HepG2 (cell line): ENCODE measurements around the gene TSPAN15. TPM values are rescaled to one million over a fixed set of nuclear protein-coding genes. Genes with fewer than 3 reads are reported as not detected.

Experiments used
- HOMEZ ChIP-seq: IDR thresholded peaks from 2 replicates; pipeline ENCODE4 v1.6.1; 2016; ENCODE audit warnings: low read depth
- KDM5A ChIP-seq: fragments of 200-600 bp; sonication (generic); IDR thresholded peaks from 2 replicates; pipeline ENCODE4 v1.7.0; 2018; ENCODE audit warnings: antibody characterized with exemption, mild to moderate bottlenecking, low read length, borderline replicate concordance
- MAFK ChIP-seq, 2 experiments: IDR thresholded peaks in 1 of 2; conservative IDR thresholded peaks in 1 of 2; 2 replicates each; pipeline ENCODE4 v1.6.1; 2011; ENCODE audit warnings: improper control_type of control experiment in 2 of 2, low read length in 2 of 2
- PHF5A ChIP-seq: IDR thresholded peaks from one replicate; pipeline ENCODE4 v1.6.1; 2018; ENCODE audit warnings: low read depth, missing genetic modification reagents; ENCODE audit not compliant: unreplicated experiment
- SALL2 ChIP-seq: sonication (generic); formaldehyde crosslinking; IDR thresholded peaks from 2 replicates; pipeline ENCODE4 v1.8.1; 2023; ENCODE audit warnings: mild to moderate bottlenecking, missing genetic modification reagents, inconsistent platforms
- SMARCE1 ChIP-seq: fragments of 450-650 bp; IDR thresholded peaks from 2 replicates; pipeline ENCODE4 v1.6.1; 2017; ENCODE audit warnings: borderline replicate concordance
- TERF1 ChIP-seq: sonication (generic); formaldehyde crosslinking; IDR thresholded peaks from 2 replicates; pipeline ENCODE4 v1.8.0; 2022; ENCODE audit warnings: mild to moderate bottlenecking, missing genetic modification reagents, moderate library complexity
- ZBTB2 ChIP-seq: sonication (generic); formaldehyde crosslinking; IDR thresholded peaks from 2 replicates; pipeline ENCODE4 v1.8.0; 2022; ENCODE audit warnings: low read depth, missing genetic modification reagents
- ZBTB38 ChIP-seq: sonication (generic); formaldehyde crosslinking; IDR thresholded peaks from 2 replicates; pipeline ENCODE4 v1.5.1; 2020; ENCODE audit warnings: mild to moderate bottlenecking, missing genetic modification reagents
- ZC3H13 ChIP-seq: sonication (generic); formaldehyde crosslinking; IDR thresholded peaks from 2 replicates; pipeline ENCODE4 v1.8.1; 2023; ENCODE audit warnings: mild to moderate bottlenecking, missing genetic modification reagents, moderate library complexity
- ZNF280D ChIP-seq: sonication (generic); formaldehyde crosslinking; IDR thresholded peaks from 2 replicates; pipeline ENCODE4 v1.5.1; 2020; ENCODE audit warnings: mild to moderate bottlenecking, missing genetic modification reagents
- ZNF530 ChIP-seq: sonication (generic); formaldehyde crosslinking; IDR thresholded peaks from 2 replicates; pipeline ENCODE4 v1.5.0; 2020; ENCODE audit warnings: low read depth, mild to moderate bottlenecking, missing genetic modification reagents
- ZNF577 ChIP-seq: sonication (generic); formaldehyde crosslinking; IDR thresholded peaks from 2 replicates; pipeline ENCODE4 v1.4.0; 2020; ENCODE audit warnings: mild to moderate bottlenecking, low read depth, missing genetic modification reagents, borderline replicate concordance
- ZNF784 ChIP-seq: sonication (generic); formaldehyde crosslinking; IDR thresholded peaks from 2 replicates; pipeline ENCODE4 v1.5.1; 2020; ENCODE audit warnings: missing genetic modification reagents, mild to moderate bottlenecking, borderline replicate concordance
- polyA plus RNA-seq, 8 experiments: library from polyadenylated mRNA; depleted of rRNA in 3 of 8; stranded (reverse) in 7 of 8; unstranded in 1 of 8; fragments of >200 nt; fragmentation: Illumina TruSeq in 4 of 8; extraction: Trizol in 4 of 8; gene quantifications; 2 replicates each; pipeline versions ENCODE4 v1.2.1 to v1.2.3, GENCODE V29; 2011 to 2016; ENCODE audit warnings: low read depth in 4 of 8, missing spikeins in 1 of 8, mixed read lengths in 1 of 8; ENCODE audit not compliant: insufficient read depth in 1 of 8
- total RNA-seq, 5 experiments: library from RNA; depleted of rRNA; stranded (reverse); fragments of >200 nt; fragmentation: Illumina TruSeq; extraction: Trizol; gene quantifications; 2 replicates each; pipeline ENCODE4 v1.2.3, GENCODE V29; 2016; ENCODE audit warnings: low read depth in 1 of 5
- TF ChIP-seq, protein P1 (sequence below): sonication (generic); formaldehyde crosslinking; IDR thresholded peaks from 2 replicates; pipeline ENCODE4 v1.5.0; 2020; ENCODE audit warnings: mild to moderate bottlenecking, missing genetic modification reagents
- TF ChIP-seq, protein P2 (sequence below): IDR thresholded peaks from 2 replicates; pipeline ENCODE4 v1.6.1; 2016; ENCODE audit warnings: missing compliant biosample characterization, missing genetic modification reagents, borderline replicate concordance

Gene TSPAN15
- total and polyA plus RNA-seq, 2 of the 13 experiments (the other 11 are each of a cell fraction or from before 2014, with no cell fraction given): 0.27 to 3.2 TPM

DNA sequence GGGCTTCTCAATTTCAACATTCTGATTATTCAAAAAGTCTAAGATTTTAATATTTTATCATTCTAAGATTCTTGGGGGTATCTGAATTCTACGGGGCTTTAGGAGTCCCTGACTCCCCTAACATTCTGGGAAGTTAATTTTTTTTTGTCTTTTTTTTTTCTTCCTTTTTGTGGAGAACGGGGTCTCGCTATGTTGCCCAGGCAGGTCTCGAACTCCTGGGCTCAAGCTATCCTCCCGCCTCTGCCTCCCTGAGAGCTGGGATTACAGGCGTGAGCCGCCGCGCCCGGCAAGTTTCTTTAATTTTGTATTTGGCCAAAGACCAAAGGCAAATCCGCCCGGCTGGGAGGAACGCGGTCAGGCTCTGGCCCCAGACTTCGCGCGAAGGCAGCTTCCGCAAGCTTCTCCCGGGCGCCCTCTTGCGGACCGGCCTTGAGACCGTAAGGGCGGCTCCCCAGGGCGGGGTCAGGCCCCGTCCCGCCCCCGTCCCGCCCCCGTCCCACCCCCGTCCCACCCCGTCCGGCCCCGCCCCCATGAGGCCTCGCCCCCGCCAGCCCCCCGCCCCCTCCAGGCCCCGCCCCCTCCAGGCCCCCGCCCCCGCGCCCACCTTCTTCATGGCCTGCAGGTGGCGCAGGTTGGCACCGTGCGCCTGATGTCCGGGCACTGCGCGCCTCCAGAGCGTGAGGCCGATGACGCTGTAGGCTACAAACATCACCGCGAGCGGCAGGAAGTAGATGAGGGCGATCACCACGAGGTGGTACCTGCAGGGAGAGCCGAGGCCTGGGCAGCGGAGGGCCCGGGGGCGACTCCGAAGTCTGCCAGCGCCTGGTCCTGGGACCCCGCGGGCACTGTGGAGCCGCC is 42.7 kb upstream of the TSPAN15 start (continued):
- TF ChIP-seq ZNF280D (CRISPR knock-in tag) (no peak), ZBTB2 (CRISPR knock-in tag) (no peak), KDM5A (no peak), TERF1 (CRISPR knock-in tag) (no peak), SMARCE1 (no peak), ZNF577 (CRISPR knock-in tag) (no peak), SALL2 (0 out of 2 replicates have a peak, but pooled peaks have one; percentile 45), ZBTB38 (CRISPR knock-in tag) (0 out of 2 replicates have a peak, but pooled peaks have one; percentile 33), MAFK (conservative IDR thresholded peaks at IDR 0.05 in 1 of 2, IDR thresholded peaks at IDR 0.05 in 1 of 2; ENCODE audit: low read length in 2 of 2) (no peak), HOMEZ (CRISPR knock-in tag) (no peak), PHF5A (CRISPR knock-in tag) (no peak), ZNF530 (CRISPR knock-in tag) (no peak), ZNF784 (CRISPR knock-in tag) (no peak), ZC3H13 (CRISPR knock-in tag) (0 out of 2 replicates have a peak, but pooled peaks have one; percentile 30)
- TF ChIP-seq, protein P1, sequence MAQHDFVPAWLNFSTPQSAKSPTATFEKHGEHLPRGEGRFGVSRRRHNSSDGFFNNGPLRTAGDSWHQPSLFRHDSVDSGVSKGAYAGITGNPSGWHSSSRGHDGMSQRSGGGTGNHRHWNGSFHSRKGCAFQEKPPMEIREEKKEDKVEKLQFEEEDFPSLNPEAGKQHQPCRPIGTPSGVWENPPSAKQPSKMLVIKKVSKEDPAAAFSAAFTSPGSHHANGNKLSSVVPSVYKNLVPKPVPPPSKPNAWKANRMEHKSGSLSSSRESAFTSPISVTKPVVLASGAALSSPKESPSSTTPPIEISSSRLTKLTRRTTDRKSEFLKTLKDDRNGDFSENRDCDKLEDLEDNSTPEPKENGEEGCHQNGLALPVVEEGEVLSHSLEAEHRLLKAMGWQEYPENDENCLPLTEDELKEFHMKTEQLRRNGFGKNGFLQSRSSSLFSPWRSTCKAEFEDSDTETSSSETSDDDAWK (CRISPR knock-in tag): no peak
- TF ChIP-seq, protein P2, sequence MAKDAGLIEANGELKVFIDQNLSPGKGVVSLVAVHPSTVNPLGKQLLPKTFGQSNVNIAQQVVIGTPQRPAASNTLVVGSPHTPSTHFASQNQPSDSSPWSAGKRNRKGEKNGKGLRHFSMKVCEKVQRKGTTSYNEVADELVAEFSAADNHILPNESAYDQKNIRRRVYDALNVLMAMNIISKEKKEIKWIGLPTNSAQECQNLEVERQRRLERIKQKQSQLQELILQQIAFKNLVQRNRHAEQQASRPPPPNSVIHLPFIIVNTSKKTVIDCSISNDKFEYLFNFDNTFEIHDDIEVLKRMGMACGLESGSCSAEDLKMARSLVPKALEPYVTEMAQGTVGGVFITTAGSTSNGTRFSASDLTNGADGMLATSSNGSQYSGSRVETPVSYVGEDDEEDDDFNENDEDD (CRISPR knock-in tag): peak; percentile 87
